SK-N-SH treated with all-trans-retinoic acid at 6 μM for 48 hours (cell line): ENCODE results near the gene ALG14.

ENCODE experiments used
- ATAC-seq: fragments of 200-7000 bp; cut with Tn5 transposase; 3 replicates; pipeline ENCODE4 v1.9.1; 2020; ENCODE audit warnings: mild to moderate bottlenecking, moderate library complexity
- ARNTL ChIP-seq: fragments of 450-650 bp; formaldehyde crosslinking; IDR thresholded peaks from 2 replicates; pipeline ENCODE4 v1.5.0; 2020; ENCODE audit warnings: low read depth, mild to moderate bottlenecking, moderate library complexity, borderline replicate concordance
- BACH2 ChIP-seq: fragments of 250-450 bp; sonication (Bioruptor Pico); IDR thresholded peaks from 2 replicates; pipeline ENCODE4 v1.9.0; 2021; ENCODE audit warnings: mild to moderate bottlenecking, borderline replicate concordance
- CREB5 ChIP-seq: fragments of 250-450 bp; sonication (Bioruptor Pico); IDR thresholded peaks from 2 replicates; pipeline ENCODE4 v1.5.1; 2020; ENCODE audit warnings: low read depth, mild to moderate bottlenecking, moderate library complexity
- CSDC2 ChIP-seq: fragments of 250-450 bp; sonication (Bioruptor Pico); IDR thresholded peaks from 2 replicates; pipeline ENCODE4 v1.5.0; 2020; ENCODE audit warnings: mild to moderate bottlenecking, moderate library complexity
- CSRNP3 ChIP-seq: fragments of 250-450 bp; sonication (Bioruptor Pico); IDR thresholded peaks from 2 replicates; pipeline ENCODE4 v1.5.1; 2021; ENCODE audit warnings: mild to moderate bottlenecking, moderate library complexity
- ESRRG ChIP-seq: fragments of 250-450 bp; sonication (Bioruptor Pico); IDR thresholded peaks from 2 replicates; pipeline ENCODE4 v1.6.1; 2021; ENCODE audit warnings: mild to moderate bottlenecking
- GLIS3 ChIP-seq: fragments of 250-450 bp; sonication (Bioruptor Pico); IDR thresholded peaks from 2 replicates; pipeline ENCODE4 v1.5.0; 2020; ENCODE audit warnings: mild to moderate bottlenecking, moderate library complexity
- ISL1 ChIP-seq: fragments of 250-450 bp; sonication (Bioruptor Pico); IDR thresholded peaks from 2 replicates; pipeline ENCODE4 v2.1.2; 2022; ENCODE audit warnings: mild to moderate bottlenecking, moderate library complexity
- OSR1 ChIP-seq: fragments of 250-450 bp; sonication (Bioruptor Pico); IDR thresholded peaks from 2 replicates; pipeline ENCODE4 v1.8.0; 2022; ENCODE audit warnings: moderate library complexity, mild to moderate bottlenecking, inconsistent platforms
- POU6F1 ChIP-seq: fragments of 250-450 bp; sonication (Bioruptor Pico); IDR thresholded peaks from 2 replicates; pipeline ENCODE4 v1.8.0; 2021; ENCODE audit warnings: low read depth, mild to moderate bottlenecking, moderate library complexity, borderline replicate concordance
- RARB ChIP-seq: fragments of 250-450 bp; sonication (Bioruptor Pico); IDR thresholded peaks from 2 replicates; pipeline ENCODE4 v1.8.0; 2021; ENCODE audit warnings: mild to moderate bottlenecking, moderate library complexity
- SNAI2 ChIP-seq: fragments of 250-450 bp; sonication (Bioruptor Pico); IDR thresholded peaks from 2 replicates; pipeline ENCODE4 v1.5.0; 2020; ENCODE audit warnings: mild to moderate bottlenecking, moderate library complexity
- TCF4 ChIP-seq: fragments of 250-450 bp; sonication (Bioruptor Pico); IDR thresholded peaks from 2 replicates; pipeline ENCODE4 v1.8.0; 2021; ENCODE audit warnings: mild to moderate bottlenecking, moderate library complexity, borderline replicate concordance
- TOX ChIP-seq: fragments of 250-450 bp; sonication (Bioruptor Pico); IDR thresholded peaks from 2 replicates; pipeline ENCODE4 v1.8.0; 2021; ENCODE audit warnings: mild to moderate bottlenecking, moderate library complexity, borderline replicate concordance
- TSHZ2 ChIP-seq: fragments of 250-450 bp; sonication (Bioruptor Pico); IDR thresholded peaks from 2 replicates; pipeline ENCODE4 v1.5.0; 2020; ENCODE audit warnings: mild to moderate bottlenecking, moderate library complexity
- ZC3H10 ChIP-seq: fragments of 250-450 bp; sonication (Bioruptor Pico); IDR thresholded peaks from 2 replicates; pipeline ENCODE4 v1.5.1; 2021; ENCODE audit warnings: mild to moderate bottlenecking, moderate library complexity
- ZFP3 ChIP-seq: fragments of 250-450 bp; sonication (Bioruptor Pico); IDR thresholded peaks from 2 replicates; pipeline ENCODE4 v1.5.0; 2020; ENCODE audit warnings: mild to moderate bottlenecking, moderate library complexity
- ZFP30 ChIP-seq: fragments of 450-650 bp; formaldehyde crosslinking; IDR thresholded peaks from 2 replicates; pipeline ENCODE4 v1.5.0; 2022; ENCODE audit warnings: mild to moderate bottlenecking, moderate library complexity
- ZNF565 ChIP-seq: fragments of 450-650 bp; formaldehyde crosslinking; conservative IDR thresholded peaks from 2 replicates; pipeline ENCODE4 v1.5.0; 2020; ENCODE audit warnings: low read depth, mild to moderate bottlenecking, moderate library complexity
- ZNF70 ChIP-seq: fragments of 450-650 bp; formaldehyde crosslinking; IDR thresholded peaks from 2 replicates; pipeline ENCODE4 v1.5.0; 2020; ENCODE audit warnings: mild to moderate bottlenecking, moderate library complexity
- ZNF8 ChIP-seq: fragments of 450-650 bp; formaldehyde crosslinking; IDR thresholded peaks from 2 replicates; pipeline ENCODE4 v1.5.0; 2020; ENCODE audit warnings: mild to moderate bottlenecking, moderate library complexity

ALG14 gene

GRCh38 chr1:95039360-95040031 is 33.3 kb downstream of the ALG14 start:
- no peak for ATAC-seq
- TF ChIP-seq TOX (CRISPR knock-in tag) (no peak), TCF4 (CRISPR knock-in tag) (no peak), ZFP3 (CRISPR knock-in tag) (no peak), GLIS3 (CRISPR knock-in tag) (no peak), SNAI2 (CRISPR knock-in tag) (no peak), TSHZ2 (CRISPR knock-in tag) (no peak), BACH2 (CRISPR knock-in tag) (no peak), ZNF565 (no peak), ARNTL (CRISPR knock-in tag) (no peak)
- TF ChIP-seq, all 23 proteins: peak for 0

GRCh38 chr1:95035536-95035935 is 37.2 kb downstream of the ALG14 start:
- TF ChIP-seq CREB5 (CRISPR knock-in tag) (peak; percentile 74), ISL1 (CRISPR knock-in tag) (peak; percentile 57), SNAI2 (CRISPR knock-in tag) (no peak), ZNF565 (no peak), CSRNP3 (CRISPR knock-in tag) (no peak), ZFP3 (CRISPR knock-in tag) (peak; percentile 85), ZC3H10 (CRISPR knock-in tag) (peak; percentile 8; the same call in 1 of the 2 replicates)
- TF ChIP-seq, all 23 proteins: peak for 4
- peak; percentile 88 for ATAC-seq

GRCh38 chr1:95034506-95034905 is 38.2 kb downstream of the ALG14 start:
- no peak for ATAC-seq
- TF ChIP-seq ARNTL (CRISPR knock-in tag), result no peak
- no peak for TF ChIP-seq TCF4 (CRISPR knock-in tag)
- TF ChIP-seq CREB5 (CRISPR knock-in tag), result no peak
- TF ChIP-seq ZFP3 (CRISPR knock-in tag), result no peak
- TF ChIP-seq ZFP30 (CRISPR knock-in tag), result no peak
- TF ChIP-seq POU6F1 (CRISPR knock-in tag), result no peak
- TF ChIP-seq CSRNP3 (CRISPR knock-in tag), result no peak
- no peak for TF ChIP-seq OSR1 (CRISPR knock-in tag)
- no peak for TF ChIP-seq ZNF8 (CRISPR knock-in tag)
- no peak for TF ChIP-seq RARB (CRISPR knock-in tag)
- no peak for TF ChIP-seq TOX (CRISPR knock-in tag)
- no peak for TF ChIP-seq ZC3H10 (CRISPR knock-in tag)
- TF ChIP-seq ISL1 (CRISPR knock-in tag), result no peak
- no peak for TF ChIP-seq TSHZ2 (CRISPR knock-in tag)
- TF ChIP-seq CSDC2 (CRISPR knock-in tag), result no peak
- no peak for TF ChIP-seq ESRRG (CRISPR knock-in tag)
- TF ChIP-seq SNAI2 (CRISPR knock-in tag), result no peak
- TF ChIP-seq ZNF70 (CRISPR knock-in tag), result no peak
